Body of pancreas (tissue), 4 donors: ENCODE data around the gene GRM1. TPM values are rescaled to one million over a fixed set of nuclear protein-coding genes. Genes with fewer than 3 reads are reported as not detected.

Source experiments
- ATAC-seq: fragments of 150-250 bp; one replicate; pipeline ENCODE4 v1.9.1; 2016
- DNase-seq, 4 donors: peaks; one replicate each; pipeline ENCODE4 v3.0.0-alpha.2; 2019
- H3K27ac ChIP-seq, 4 donors: fragments of 200-600 bp; sonication (generic); 1 replicate in 3 of 4; 2 replicates in 1 of 4; pipeline versions ENCODE4 v1.5.1 to v1.6.1; 2016 to 2019; ENCODE audit warnings: mild to moderate bottlenecking in 1 of 4, mixed read lengths in 1 of 4, moderate library complexity in 1 of 4
- H3K27me3 ChIP-seq, 2 donors: fragments of 200-600 bp; sonication (generic); one replicate each; pipeline ENCODE4 v1.6.0; 2016; ENCODE audit warnings: mild to moderate bottlenecking in 1 of 2
- H3K36me3 ChIP-seq, 2 donors: fragments of 200-600 bp; sonication (generic); replicated peaks in 1 of 2; 2 replicates each; pipeline ENCODE4 v1.5.1; 2016; ENCODE audit warnings: low read depth in 2 of 2; ENCODE audit not compliant: insufficient read depth in 1 of 2
- H3K4me1 ChIP-seq: fragments of 200-600 bp; sonication (generic); one replicate; pipeline ENCODE4 v1.6.0; 2016
- H3K4me3 ChIP-seq, 2 donors: fragments of 200-600 bp; sonication (generic); 1 replicate in 1 of 2; 2 replicates in 1 of 2; pipeline ENCODE4 v1.5.1; 2016 to 2019
- H3K9me3 ChIP-seq, 3 donors: fragments of 200-600 bp; sonication (generic); 1 replicate in 2 of 3; 2 replicates in 1 of 3; pipeline ENCODE4 v1.5.1; 2016
- CTCF ChIP-seq, 7 experiments: fragments of 450-650 bp in 4 of 7; fragments of 200-600 bp in 3 of 7; sonication (generic) in 3 of 7; IDR thresholded peaks; one replicate each; pipeline ENCODE4 v1.5.1; 2016 to 2019; ENCODE audit warnings: antibody characterized with exemption in 7 of 7
- POLR2A ChIP-seq, 3 donors: fragments of 450-650 bp; IDR thresholded peaks; one replicate each; pipeline ENCODE4 v1.6.1; 2016; ENCODE audit warnings: antibody characterized with exemption in 3 of 3, mild to moderate bottlenecking in 2 of 3
- WGBS, 2 donors: methylation state at CpG; one replicate each; pipeline ENCODE4 v1.1.5; 2017; 5-methylcytosine and 5-hydroxymethylcytosine counted together
- intact Hi-C: fragments of 100-400 bp; cut with DNase I; formaldehyde crosslinking; loops from one replicate; pipeline ENCODE4 v1.15.1; 2023
- total RNA-seq, 2 donors: library from RNA; depleted of rRNA; stranded (reverse); fragments of >200 nt; gene quantifications; one replicate each; pipeline ENCODE4 v1.1.0, GENCODE V29; 2016

The GRM1 gene
- total RNA-seq, 2 donors from 2014 or later = under 0.01 TPM; not detected in 1

GRCh38 chr6:146292506-146292905, 263.6 kb downstream of the GRM1 start:
- no peak overlapping the region for H3K27ac ChIP-seq
- WGBS, 2 donors = 74 to 78% methylated on average over 1 of the region's 1 CpG
- no peak for DNase-seq
- TF ChIP-seq POLR2A (IDR thresholded peaks at IDR 0.05) = no peak
- no peak for TF ChIP-seq CTCF (IDR thresholded peaks at IDR 0.05)
- no peak overlapping the region for H3K4me3 ChIP-seq
- intact Hi-C loops = no loop called here
- H3K36me3 ChIP-seq = no peaks in the 10 kb centered on the region
- H3K4me1 ChIP-seq = no peaks in the 10 kb centered on the region
- no peaks in the 10 kb centered on the region for H3K27me3 ChIP-seq
- no peaks in the 10 kb centered on the region for H3K9me3 ChIP-seq
- no peak for ATAC-seq

- no peak overlapping the region for H3K27ac ChIP-seq
- no peaks in the 10 kb centered on the region for H3K4me1 ChIP-seq
- no peak for TF ChIP-seq CTCF (IDR thresholded peaks at IDR 0.05)
- no peaks in the 10 kb centered on the region for H3K27me3 ChIP-seq
- H3K9me3 ChIP-seq = no peaks in the 10 kb centered on the region
- intact Hi-C loops = no loop called here
- H3K36me3 ChIP-seq = no peaks in the 10 kb centered on the region
- no peak overlapping the region for H3K4me3 ChIP-seq
- WGBS, 2 donors = 61 to 73% methylated on average over 4 of the region's 4 CpGs
- ATAC-seq (no peak), DNase-seq (no peak)
These were observed 266.8 kb downstream of the GRM1 start for GRCh38 chr6:146295695-146296094.

GRCh38 chr6:146297815-146298214, 269.0 kb downstream of the GRM1 start:
- TF ChIP-seq POLR2A (IDR thresholded peaks at IDR 0.05) (no peak), CTCF (IDR thresholded peaks at IDR 0.05) (no peak)
- Histone ChIP-seq H3K27me3 (no peaks in the 10 kb centered on the region), H3K4me1 (no peaks in the 10 kb centered on the region), H3K9me3 (no peaks in the 10 kb centered on the region), H3K27ac (no peak overlapping the region), H3K36me3 (no peaks in the 10 kb centered on the region), H3K4me3 (no peak overlapping the region)
- intact Hi-C loops = no loop called here
- DNase-seq (no peak), ATAC-seq (no peak)

- intact Hi-C loops = no loop called here
- 58 to 61% methylated on average over 3 of the region's 3 CpGs for WGBS, 2 donors
- peak in 2 of 4 donors; percentile 16 to 21 for DNase-seq
These were observed 271.7 kb downstream of the GRM1 start for GRCh38 chr6:146300521-146300920.

More at GRCh38 chr6:146300521-146300920, 271.7 kb downstream of the GRM1 start:
- no peak for ATAC-seq
- Histone ChIP-seq H3K4me1 (no peaks in the 10 kb centered on the region), H3K27ac (no peak overlapping the region), H3K9me3 (no peaks in the 10 kb centered on the region), H3K4me3 (no peak overlapping the region), H3K36me3 (no peaks in the 10 kb centered on the region), H3K27me3 (no peaks in the 10 kb centered on the region)
- TF ChIP-seq CTCF (IDR thresholded peaks at IDR 0.05) (no peak), POLR2A (IDR thresholded peaks at IDR 0.05) (no peak)
